Thymus (tissue), 11 donors: Measurements from ENCODE around the gene GDF2. TPM values are rescaled to one million over a fixed set of nuclear protein-coding genes. Genes with fewer than 3 reads are reported as not detected.

Experiments used
- DNase-seq, 9 donors: peaks; one replicate each; pipeline ENCODE4 v3.0.0-alpha.2; 2013; ENCODE audit warnings: low spot score in 9 of 9, low read depth in 6 of 9, missing footprints in 1 of 9
- H3K27ac ChIP-seq, 2 donors: one replicate each; pipeline ENCODE4 v1.5.1; 2013; ENCODE audit warnings: control low read depth in 1 of 2, low read depth in 1 of 2, low read length in 1 of 2, mild to moderate bottlenecking in 1 of 2, moderate library complexity in 1 of 2
- H3K27me3 ChIP-seq, 2 donors: one replicate each; pipeline ENCODE4 v1.5.1; 2013; ENCODE audit warnings: low read length in 1 of 2; ENCODE audit not compliant: control insufficient read depth in 2 of 2, insufficient read depth in 1 of 2
- H3K36me3 ChIP-seq, 2 donors: one replicate each; pipeline ENCODE4 v1.5.1; 2013; ENCODE audit warnings: low read length in 1 of 2, mild to moderate bottlenecking in 1 of 2, moderate library complexity in 1 of 2; ENCODE audit not compliant: control insufficient read depth in 2 of 2, insufficient read depth in 2 of 2
- H3K4me1 ChIP-seq, 2 donors: one replicate each; pipeline ENCODE4 v1.5.1; 2013; ENCODE audit warnings: low read length in 2 of 2; ENCODE audit not compliant: control insufficient read depth in 2 of 2, insufficient read depth in 2 of 2
- H3K4me3 ChIP-seq, 2 donors: one replicate each; pipeline ENCODE4 v1.5.1; 2013; ENCODE audit warnings: low read length in 2 of 2, control low read depth in 1 of 2, mild to moderate bottlenecking in 1 of 2
- H3K9me3 ChIP-seq, 2 donors: one replicate each; pipeline ENCODE4 v1.5.1; 2013; ENCODE audit warnings: low read length in 1 of 2, mild to moderate bottlenecking in 1 of 2; ENCODE audit not compliant: control insufficient read depth in 2 of 2, insufficient read depth in 1 of 2
- whole genome bisulfite sequencing: extraction: QIAGEN DNeasy Blood & Tissue Kit; methylation state at CpG from one replicate; pipeline ENCODE4 v1.1.7; 2013; 5-methylcytosine and 5-hydroxymethylcytosine counted together
- polyA plus RNA-seq: library from polyadenylated mRNA; stranded (reverse); fragments of 200-250 nt; gene quantifications from one replicate; pipeline ENCODE4 v1.2.3, GENCODE V29; 2013
- total RNA-seq: library from RNA; stranded (reverse); fragments of 120-200 nt; gene quantifications from one replicate; pipeline ENCODE4 v1.2.4, GENCODE V29; 2013
- donor health status: healthy.

The GDF2 gene
- total and polyA plus RNA-seq, 2 donors = 0.02 TPM; not detected in 1

DNA sequence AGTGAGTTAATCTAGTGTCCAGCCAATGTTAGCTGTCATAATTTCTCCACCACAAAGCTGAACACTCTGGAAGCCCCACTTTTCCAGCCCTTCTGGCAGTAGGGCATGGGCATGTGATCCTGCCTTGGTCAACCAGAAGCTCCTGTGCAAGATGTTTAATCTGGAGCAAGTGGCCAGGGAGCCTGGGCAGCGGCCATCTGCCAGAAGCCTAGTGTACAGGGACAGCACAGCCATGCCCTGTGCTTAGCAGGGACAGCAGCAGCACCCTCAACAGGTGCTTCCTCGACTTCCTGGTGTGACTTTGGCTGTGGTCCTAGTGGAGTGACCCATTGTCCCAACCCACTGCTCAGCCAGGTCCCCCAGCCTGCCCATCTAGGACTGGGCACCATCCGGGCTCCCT, 36.2 kb downstream of the GDF2 start:
- no peak for DNase-seq
- Histone ChIP-seq H3K9me3 (no peaks in the 10 kb centered on the region), H3K27me3 (no peaks in the 10 kb centered on the region), H3K4me3 (no peak overlapping the region), H3K27ac (no peak overlapping the region), H3K4me1 (no peaks in the 10 kb centered on the region), H3K36me3 (no peaks in the 10 kb centered on the region)
- 93% methylated on average over 3 of the region's 3 CpGs for WGBS

- Histone ChIP-seq H3K27ac (no peak overlapping the region), H3K27me3 (no peaks in the 10 kb centered on the region), H3K4me1 (no peaks in the 10 kb centered on the region), H3K4me3 (no peak overlapping the region), H3K9me3 (no peaks in the 10 kb centered on the region), H3K36me3 (no peaks in the 10 kb centered on the region)
- no peak for DNase-seq
- WGBS = 97% methylated on average over 2 of the region's 2 CpGs
Measured at GRCh38 chr10:47359101-47359500, 36.8 kb downstream of the GDF2 start.

- no peak overlapping the region for H3K4me3 ChIP-seq
- no peaks in the 10 kb centered on the region for H3K4me1 ChIP-seq
- H3K36me3 ChIP-seq = no peaks in the 10 kb centered on the region
- no peaks in the 10 kb centered on the region for H3K9me3 ChIP-seq
- no peaks in the 10 kb centered on the region for H3K27me3 ChIP-seq
- H3K27ac ChIP-seq = no peak overlapping the region
- WGBS = 84% methylated on average over 4 of the region's 4 CpGs
- DNase-seq = no peak
Measured at GRCh38 chr10:47359626-47360418, 37.6 kb downstream of the GDF2 start.

GRCh38 chr10:47360419-47361040, 38.3 kb downstream of the GDF2 start:
- DNase-seq = peak in 1 of 9 donors; percentile 38
- Histone ChIP-seq H3K27me3 (no peaks in the 10 kb centered on the region), H3K4me3 (no peak overlapping the region), H3K4me1 (no peaks in the 10 kb centered on the region), H3K27ac (no peak overlapping the region), H3K9me3 (no peaks in the 10 kb centered on the region), H3K36me3 (no peaks in the 10 kb centered on the region)
- WGBS = 91% methylated on average over 14 of the region's 14 CpGs

DNA sequence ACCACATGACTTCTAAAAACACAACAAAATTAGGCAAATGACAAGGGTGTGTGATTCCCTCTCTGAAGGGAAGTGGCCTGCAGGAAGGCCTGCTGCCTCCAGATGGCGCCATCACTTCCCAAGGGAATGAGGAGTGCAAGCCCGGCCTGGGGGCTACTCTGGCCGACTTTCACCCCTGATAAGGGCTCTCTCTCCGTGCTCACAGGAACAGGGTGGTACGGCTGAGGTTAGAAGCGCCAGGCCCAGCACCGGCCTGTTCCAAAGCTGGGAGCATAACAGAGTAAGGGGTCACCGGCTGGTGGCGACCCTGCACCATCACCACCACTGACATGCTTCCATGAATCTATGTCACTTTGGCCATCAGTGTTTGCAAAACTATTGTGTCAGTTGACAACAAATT, 39.0 kb downstream of the GDF2 start:
- Histone ChIP-seq H3K27me3 (no peaks in the 10 kb centered on the region), H3K27ac (no peak overlapping the region), H3K36me3 (no peaks in the 10 kb centered on the region), H3K4me1 (no peaks in the 10 kb centered on the region), H3K9me3 (no peaks in the 10 kb centered on the region), H3K4me3 (no peak overlapping the region)
- DNase-seq = peak in 3 of 9 donors; percentile 36 to 56 (median 49)
- WGBS = 62% methylated on average over 9 of the region's 9 CpGs

DNA sequence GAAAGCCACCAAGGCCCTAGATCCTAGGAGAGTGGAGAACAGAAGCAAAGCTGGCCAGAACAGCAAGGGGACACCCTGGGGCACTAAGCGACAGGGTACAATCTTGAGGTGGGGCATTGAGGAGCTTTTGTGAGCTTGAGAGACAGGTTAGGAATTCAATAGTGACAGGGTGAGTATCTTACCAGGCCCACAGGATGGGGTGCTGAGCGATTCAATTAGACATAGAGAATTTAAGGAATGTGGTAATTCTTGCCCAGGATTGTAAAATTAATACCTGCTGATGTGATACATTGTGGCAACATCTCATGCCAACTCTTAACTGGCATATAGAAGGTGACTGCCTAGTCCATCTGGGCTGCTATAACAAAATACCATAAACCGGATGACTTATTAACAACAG, 39.9 kb downstream of the GDF2 start:
- no peak for DNase-seq
- 98% methylated on average over 3 of the region's 3 CpGs for WGBS
- Histone ChIP-seq H3K27ac (no peak overlapping the region), H3K36me3 (no peaks in the 10 kb centered on the region), H3K4me3 (no peak overlapping the region), H3K27me3 (no peaks in the 10 kb centered on the region), H3K4me1 (no peaks in the 10 kb centered on the region), H3K9me3 (no peaks in the 10 kb centered on the region)

- H3K4me3 ChIP-seq = no peak overlapping the region
- 96% methylated on average over 3 of the region's 3 CpGs for WGBS
- no peak for DNase-seq
Measured at GRCh38 chr10:47363781-47364180, 41.5 kb downstream of the GDF2 start.

DNA sequence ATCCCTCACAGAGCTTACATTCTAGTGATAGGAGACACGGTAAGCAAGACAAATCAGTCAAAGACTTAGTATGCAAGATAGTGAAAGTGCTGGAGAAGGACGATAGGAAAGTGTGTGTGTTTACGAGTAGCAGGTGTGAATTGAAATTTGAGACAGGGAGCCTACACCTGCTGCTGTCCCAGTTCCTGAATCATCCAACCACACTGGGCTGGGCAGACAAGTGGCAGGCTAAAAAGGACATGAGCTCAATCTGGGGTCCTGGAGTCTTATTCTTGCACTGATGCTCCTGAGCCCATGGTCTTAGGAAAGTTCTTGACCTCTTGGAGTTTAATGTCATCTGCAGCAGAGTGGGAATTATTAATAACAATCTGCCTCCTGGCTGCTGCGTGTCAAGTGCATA, 42.1 kb downstream of the GDF2 start:
- Histone ChIP-seq H3K4me1 (no peaks in the 10 kb centered on the region), H3K9me3 (no peaks in the 10 kb centered on the region), H3K36me3 (no peaks in the 10 kb centered on the region), H3K27me3 (no peaks in the 10 kb centered on the region), H3K4me3 (no peak overlapping the region), H3K27ac (no peak overlapping the region)
- no peak for DNase-seq
- 91% methylated on average over 4 of the region's 4 CpGs for WGBS

More at GRCh38 chr10:47363781-47364180, 41.5 kb downstream of the GDF2 start:
- no peaks in the 10 kb centered on the region for H3K9me3 ChIP-seq
- no peak overlapping the region for H3K27ac ChIP-seq
- H3K36me3 ChIP-seq = no peaks in the 10 kb centered on the region
- no peaks in the 10 kb centered on the region for H3K4me1 ChIP-seq
- H3K27me3 ChIP-seq = no peaks in the 10 kb centered on the region

GRCh38 chr10:47364911-47365310, 42.7 kb downstream of the GDF2 start:
- no peak for DNase-seq
- H3K27me3 ChIP-seq = no peaks in the 10 kb centered on the region
- H3K4me1 ChIP-seq = no peaks in the 10 kb centered on the region
- WGBS = 95% methylated on average over 6 of the region's 6 CpGs
- no peak overlapping the region for H3K27ac ChIP-seq
- no peaks in the 10 kb centered on the region for H3K36me3 ChIP-seq
- no peaks in the 10 kb centered on the region for H3K9me3 ChIP-seq
- no peak overlapping the region for H3K4me3 ChIP-seq
